HepG2 (cell line): ENCODE results near the gene GYS1.

Source experiments
- AKAP8 ChIP-seq: sonication (generic); formaldehyde crosslinking; IDR thresholded peaks from 2 replicates; pipeline ENCODE4 v1.5.1; 2020; ENCODE audit warnings: mild to moderate bottlenecking, missing genetic modification reagents
- CEBPB ChIP-seq: IDR thresholded peaks from 2 replicates; pipeline ENCODE4 v1.6.1; 2011; ENCODE audit warnings: low read depth, low read length, improper control_type of control experiment, borderline replicate concordance
- KLF9 ChIP-seq: IDR thresholded peaks from 2 replicates; pipeline ENCODE4 v1.6.1; 2016; ENCODE audit warnings: low read depth

- TF ChIP-seq AKAP8 (CRISPR knock-in tag) (no peak), CEBPB (no peak), KLF9 (CRISPR knock-in tag) (no peak)
Observed at GRCh38 chr19:49020931-49021895, 28.1 kb upstream of the GYS1 start.
